ENCODE results near the gene GAD1.

DNA sequence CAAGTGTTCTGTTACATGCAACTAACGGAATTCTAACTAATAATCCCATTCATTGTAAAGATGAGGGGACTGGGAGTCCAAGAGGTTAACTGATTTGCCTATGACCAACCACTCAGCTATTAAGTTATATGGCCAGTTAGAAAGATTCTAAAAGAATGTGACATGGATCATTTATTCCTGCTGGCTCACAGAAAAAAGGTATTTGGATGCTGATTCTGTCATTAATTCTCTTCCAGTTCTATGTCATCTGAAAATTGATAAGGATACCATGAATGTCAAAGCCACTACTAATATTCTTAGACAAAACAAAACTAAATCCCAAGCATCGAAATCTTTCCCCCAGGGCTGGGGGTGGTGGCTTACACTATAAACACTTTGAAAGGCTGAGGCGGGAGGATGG, 71.2 kb downstream of the GAD1 start:
- TF ChIP-seq, protein P1, sequence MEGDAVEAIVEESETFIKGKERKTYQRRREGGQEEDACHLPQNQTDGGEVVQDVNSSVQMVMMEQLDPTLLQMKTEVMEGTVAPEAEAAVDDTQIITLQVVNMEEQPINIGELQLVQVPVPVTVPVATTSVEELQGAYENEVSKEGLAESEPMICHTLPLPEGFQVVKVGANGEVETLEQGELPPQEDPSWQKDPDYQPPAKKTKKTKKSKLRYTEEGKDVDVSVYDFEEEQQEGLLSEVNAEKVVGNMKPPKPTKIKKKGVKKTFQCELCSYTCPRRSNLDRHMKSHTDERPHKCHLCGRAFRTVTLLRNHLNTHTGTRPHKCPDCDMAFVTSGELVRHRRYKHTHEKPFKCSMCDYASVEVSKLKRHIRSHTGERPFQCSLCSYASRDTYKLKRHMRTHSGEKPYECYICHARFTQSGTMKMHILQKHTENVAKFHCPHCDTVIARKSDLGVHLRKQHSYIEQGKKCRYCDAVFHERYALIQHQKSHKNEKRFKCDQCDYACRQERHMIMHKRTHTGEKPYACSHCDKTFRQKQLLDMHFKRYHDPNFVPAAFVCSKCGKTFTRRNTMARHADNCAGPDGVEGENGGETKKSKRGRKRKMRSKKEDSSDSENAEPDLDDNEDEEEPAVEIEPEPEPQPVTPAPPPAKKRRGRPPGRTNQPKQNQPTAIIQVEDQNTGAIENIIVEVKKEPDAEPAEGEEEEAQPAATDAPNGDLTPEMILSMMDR (conservative IDR thresholded peaks at IDR 0.05; ENCODE audit: low read depth, low read length), result no peak
- no peak for TF ChIP-seq POLR2A (IDR thresholded peaks at IDR 0.05; ENCODE audit: low read depth, low read length)
- TF ChIP-seq RFX5 (IDR thresholded peaks at IDR 0.05; ENCODE audit: low read depth, low read length), result no peak

Measured in IMR-90 (cell line).